Loucy (cell line): ENCODE data around the gene FLCN.

Experiments used
- H2AFZ ChIP-seq: fragments of 200-600 bp; sonication (generic); 2 replicates; pipeline ENCODE4 v1.6.0; 2016; ENCODE audit warnings: antibody characterized with exemption, mild to moderate bottlenecking, low read length, moderate library complexity
- H3F3A ChIP-seq: fragments of 200-600 bp; 2 replicates; pipeline ENCODE4 v1.6.0; 2016; ENCODE audit warnings: antibody characterized with exemption, low read depth, mild to moderate bottlenecking
- H3K27me3 ChIP-seq: fragments of 200-600 bp; sonication (generic); 2 replicates; pipeline ENCODE4 v1.6.1; 2014; ENCODE audit warnings: low read length, mild to moderate bottlenecking; ENCODE audit not compliant: insufficient read depth, poor library complexity, severe bottlenecking
- H3K36me3 ChIP-seq: fragments of 200-600 bp; sonication (generic); 2 replicates; pipeline ENCODE4 v1.6.1; 2016; ENCODE audit warnings: low read length; ENCODE audit not compliant: insufficient read depth
- H3K4me1 ChIP-seq: fragments of 200-600 bp; sonication (generic); 2 replicates; pipeline ENCODE4 v1.5.1; 2014; ENCODE audit warnings: low read length, mild to moderate bottlenecking; ENCODE audit not compliant: insufficient read depth, poor library complexity, severe bottlenecking
- H3K4me2 ChIP-seq: fragments of 200-600 bp; sonication (generic); 2 replicates; pipeline ENCODE4 v1.6.0; 2014; ENCODE audit warnings: antibody characterized with exemption, low read length, low read depth, mild to moderate bottlenecking; ENCODE audit not compliant: poor library complexity, severe bottlenecking
- H3K4me3 ChIP-seq: fragments of 200-600 bp; sonication (generic); 2 replicates; pipeline ENCODE4 v1.5.1; 2014; ENCODE audit warnings: low read length, mild to moderate bottlenecking, mixed read lengths; ENCODE audit not compliant: poor library complexity, severe bottlenecking
- H3K79me2 ChIP-seq: fragments of 200-600 bp; sonication (generic); 2 replicates; pipeline ENCODE4 v1.6.1; 2014; ENCODE audit warnings: low read length; ENCODE audit not compliant: insufficient read depth
- H3K9ac ChIP-seq: fragments of 200-600 bp; sonication (generic); 2 replicates; pipeline ENCODE4 v1.6.0; 2014; ENCODE audit warnings: mild to moderate bottlenecking, low read depth, low read length, moderate library complexity; ENCODE audit not compliant: poor library complexity, severe bottlenecking
- H3K9me2 ChIP-seq: fragments of 200-600 bp; sonication (generic); replicated peaks from 2 replicates; pipeline ENCODE4 v1.6.1; 2016; ENCODE audit warnings: low read depth, low read length, mixed read lengths
- H3K9me3 ChIP-seq: fragments of 200-600 bp; sonication (generic); 2 replicates; pipeline ENCODE4 v1.6.1; 2014; ENCODE audit warnings: mild to moderate bottlenecking, antibody characterized with exemption, low read length, low read depth; ENCODE audit not compliant: insufficient read depth
- H4K20me1 ChIP-seq: fragments of 200-600 bp; sonication (generic); 2 replicates; pipeline ENCODE4 v1.6.0; 2014; ENCODE audit warnings: antibody characterized with exemption, low read length, mild to moderate bottlenecking; ENCODE audit not compliant: insufficient read depth, poor library complexity, severe bottlenecking
- CTCF ChIP-seq: fragments of 200-600 bp; sonication (generic); conservative IDR thresholded peaks from 2 replicates; pipeline ENCODE4 v1.5.1; 2014; ENCODE audit warnings: mild to moderate bottlenecking, antibody characterized with exemption, low read length
- EZH2phosphoT487 ChIP-seq: fragments of 200-600 bp; IDR thresholded peaks from 2 replicates; pipeline ENCODE4 v1.6.1; 2018; ENCODE audit warnings: antibody characterized with exemption, mild to moderate bottlenecking, moderate library complexity, borderline replicate concordance

FLCN gene

GRCh38 chr17:17243163-17243562 is 6.2 kb upstream of the FLCN start:
- Histone ChIP-seq H3F3A (peaks cover 4% of the 10 kb centered on the region; the same call in 1 of the 2 replicates), H3K4me1 (peaks cover 6% of the 10 kb centered on the region), H3K9me3 (no peaks in the 10 kb centered on the region), H3K4me2 (no peak overlapping the region), H3K27me3 (no peaks in the 10 kb centered on the region), H3K4me3 (no peak overlapping the region), H3K79me2 (peaks cover 5% of the 10 kb centered on the region; the same call in 1 of the 2 replicates), H3K9me2 (no peaks in the 10 kb centered on the region), H4K20me1 (no peaks in the 10 kb centered on the region), H2AFZ (no peak overlapping the region), H3K9ac (no peak overlapping the region), H3K36me3 (peaks cover 27% of the 10 kb centered on the region; the same call in 1 of the 2 replicates)
- TF ChIP-seq EZH2phosphoT487 (no peak), CTCF (no peak)

- no peak overlapping the region for H3K4me2 ChIP-seq
- H3K79me2 ChIP-seq, result peaks cover 7% of the 10 kb centered on the region; the same call in 1 of the 2 replicates
Measured at GRCh38 chr17:17242246-17242645, 5.3 kb upstream of the FLCN start.

GRCh38 chr17:17241656-17242055 is 4.7 kb upstream of the FLCN start:
- Histone ChIP-seq H3K79me2 (peaks cover 10% of the 10 kb centered on the region; the same call in 1 of the 2 replicates), H3K9ac (no peak overlapping the region), H4K20me1 (no peaks in the 10 kb centered on the region), H3K9me2 (no peaks in the 10 kb centered on the region), H3F3A (peaks cover under 1% of the 10 kb centered on the region; the same call in 1 of the 2 replicates), H3K4me2 (no peak overlapping the region), H3K36me3 (peaks cover 12% of the 10 kb centered on the region; the same call in 1 of the 2 replicates), H2AFZ (no peak overlapping the region), H3K4me1 (peaks cover 11% of the 10 kb centered on the region), H3K4me3 (no peak overlapping the region), H3K9me3 (no peaks in the 10 kb centered on the region), H3K27me3 (no peaks in the 10 kb centered on the region)
- TF ChIP-seq CTCF (no peak), EZH2phosphoT487 (no peak)

More at GRCh38 chr17:17242246-17242645, 5.3 kb upstream of the FLCN start:
- peaks cover 4% of the 10 kb centered on the region; the same call in 1 of the 2 replicates for H3F3A ChIP-seq
- peaks cover 18% of the 10 kb centered on the region; the same call in 1 of the 2 replicates for H3K36me3 ChIP-seq
- no peaks in the 10 kb centered on the region for H3K9me2 ChIP-seq
- no peak overlapping the region for H3K9ac ChIP-seq
- H3K4me1 ChIP-seq, result peaks cover 9% of the 10 kb centered on the region
- TF ChIP-seq EZH2phosphoT487, result no peak
- no peak for TF ChIP-seq CTCF
- H3K27me3 ChIP-seq, result no peaks in the 10 kb centered on the region
- no peak overlapping the region for H3K4me3 ChIP-seq
- no peaks in the 10 kb centered on the region for H3K9me3 ChIP-seq
- no peak overlapping the region for H2AFZ ChIP-seq
- no peaks in the 10 kb centered on the region for H4K20me1 ChIP-seq
